Stomach smooth muscle (tissue), 2 donors: ENCODE data around the gene ZNF777.
A peak's percentile ranks its signal among the peaks of the same experiment; 100 is the strongest.
"Not testable (repeated sequence)": the region's sequence is repeated elsewhere in the genome, so short reads cannot be mapped to it uniquely, and the experiment has no call there.

Experiments used
- H3K27ac ChIP-seq: one replicate; pipeline ENCODE4 v1.7.0; 2013; ENCODE audit warnings: mild to moderate bottlenecking, low read length, inconsistent platforms
- H3K27me3 ChIP-seq, 2 donors: one replicate each; pipeline ENCODE4 v1.7.0; 2013; ENCODE audit warnings: low read length in 2 of 2; ENCODE audit not compliant: insufficient read depth in 2 of 2, control insufficient read depth in 1 of 2
- H3K36me3 ChIP-seq, 2 donors: one replicate each; pipeline ENCODE4 v1.7.0; 2013; ENCODE audit warnings: low read length in 2 of 2; ENCODE audit not compliant: control insufficient read depth in 2 of 2, insufficient read depth in 2 of 2
- H3K4me1 ChIP-seq: one replicate; pipeline ENCODE4 v1.7.0; 2013; ENCODE audit warnings: low read length; ENCODE audit not compliant: control insufficient read depth, insufficient read depth
- H3K4me3 ChIP-seq, 2 donors: one replicate each; pipeline ENCODE4 v1.7.0; 2013; ENCODE audit warnings: low read length in 2 of 2
- H3K9ac ChIP-seq, 2 donors: one replicate each; pipeline ENCODE4 v1.7.0; 2013; ENCODE audit warnings: low read length in 2 of 2, mild to moderate bottlenecking in 1 of 2
- H3K9me3 ChIP-seq, 2 donors: one replicate each; pipeline ENCODE4 v1.7.0; 2013; ENCODE audit warnings: low read length in 2 of 2; ENCODE audit not compliant: control insufficient read depth in 2 of 2
- donor health status: healthy.
- donor health status: Pancreatic carcinoma.

Gene ZNF777

GRCh38 chr7:149495785-149496641 is 35.2 kb upstream of the ZNF777 start:
- Histone ChIP-seq H3K27me3 (peaks cover 0 to 2% of the 10 kb centered on the region in 2 donors), H3K4me1 (peaks cover 21% of the 10 kb centered on the region), H3K36me3 (peaks cover 26 to 27% of the 10 kb centered on the region in 2 donors), H3K27ac (peak overlapping the region; percentile 76), H3K4me3 (peak overlapping the region; percentile 76 to 80), H3K9me3 (no peaks in the 10 kb centered on the region), H3K9ac (peak overlapping the region; percentile 2 to 66)

DNA sequence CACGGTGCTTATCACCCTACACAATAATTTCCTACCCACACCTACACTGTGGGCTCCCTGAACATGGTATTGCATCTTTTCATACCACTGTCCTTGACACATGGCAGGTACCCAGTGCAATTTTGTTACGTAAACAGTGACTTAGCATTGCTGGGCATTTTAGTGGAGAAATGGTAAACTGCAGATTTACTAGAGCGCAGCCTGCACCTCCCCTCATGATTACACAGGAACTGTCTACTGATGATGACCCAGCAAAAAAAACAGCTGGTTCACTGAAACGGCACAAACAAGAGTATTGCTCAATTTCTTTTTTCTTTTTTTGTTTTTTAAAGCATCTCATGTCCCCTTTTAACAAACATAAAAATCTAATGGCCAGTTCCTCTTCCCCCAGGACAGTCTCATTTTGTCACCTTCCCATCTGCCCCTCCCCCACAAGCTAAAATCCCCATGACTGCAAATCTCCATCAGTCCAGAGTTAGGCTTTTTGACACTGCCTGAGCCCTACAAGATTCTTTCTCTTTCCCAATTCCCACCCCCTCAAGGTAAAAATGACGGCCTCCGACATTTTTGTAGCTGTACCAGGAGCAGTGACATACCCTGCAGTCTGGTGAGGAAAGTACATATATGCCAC is 34.0 kb upstream of the ZNF777 start:
- Histone ChIP-seq H3K9me3 (no peaks in the 10 kb centered on the region), H3K27ac (no peak overlapping the region), H3K9ac (peak overlapping the region in 1 of 2 donors; percentile 47), H3K36me3 (peaks cover 32 to 38% of the 10 kb centered on the region in 2 donors), H3K27me3 (no peaks in the 10 kb centered on the region), H3K4me1 (peaks cover 21% of the 10 kb centered on the region), H3K4me3 (no peak overlapping the region)

DNA sequence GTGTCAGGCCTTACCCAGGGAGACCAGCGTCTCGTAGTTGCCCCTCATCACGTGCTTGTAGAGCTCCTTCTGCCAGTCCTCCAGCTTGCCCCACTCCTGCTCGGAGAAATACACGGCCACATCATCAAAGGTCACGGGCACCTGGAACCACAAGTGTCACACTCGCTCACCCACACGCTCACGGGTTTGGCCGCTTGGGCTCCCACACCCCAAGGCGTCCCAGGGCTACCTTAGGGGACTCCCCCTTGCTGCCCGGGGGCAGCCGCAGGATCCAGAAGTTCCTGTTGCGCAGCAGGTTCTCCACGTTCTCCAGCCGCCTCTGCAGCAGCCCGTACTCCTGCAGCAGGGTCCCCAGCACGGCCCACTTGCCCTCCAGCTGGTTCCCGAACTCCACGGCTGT is 33.1 kb upstream of the ZNF777 start:
- Histone ChIP-seq H3K36me3 (peaks cover 32 to 40% of the 10 kb centered on the region in 2 donors), H3K4me1 (peaks cover 21% of the 10 kb centered on the region)
- H3K9me3 ChIP-seq, H3K27ac ChIP-seq, H3K9ac ChIP-seq, H3K27me3 ChIP-seq, H3K4me3 ChIP-seq: not testable (repeated sequence)

GRCh38 chr7:149493366-149493765 is 32.5 kb upstream of the ZNF777 start:
- H3K9me3 ChIP-seq, result no peaks in the 10 kb centered on the region
- H3K36me3 ChIP-seq, result peaks cover 36 to 43% of the 10 kb centered on the region in 2 donors
- H3K4me3 ChIP-seq, result no peak overlapping the region
- peaks cover 21% of the 10 kb centered on the region for H3K4me1 ChIP-seq
- H3K27ac ChIP-seq, result no peak overlapping the region
- H3K27me3 ChIP-seq, result no peaks in the 10 kb centered on the region
- H3K9ac ChIP-seq, result no peak overlapping the region

DNA sequence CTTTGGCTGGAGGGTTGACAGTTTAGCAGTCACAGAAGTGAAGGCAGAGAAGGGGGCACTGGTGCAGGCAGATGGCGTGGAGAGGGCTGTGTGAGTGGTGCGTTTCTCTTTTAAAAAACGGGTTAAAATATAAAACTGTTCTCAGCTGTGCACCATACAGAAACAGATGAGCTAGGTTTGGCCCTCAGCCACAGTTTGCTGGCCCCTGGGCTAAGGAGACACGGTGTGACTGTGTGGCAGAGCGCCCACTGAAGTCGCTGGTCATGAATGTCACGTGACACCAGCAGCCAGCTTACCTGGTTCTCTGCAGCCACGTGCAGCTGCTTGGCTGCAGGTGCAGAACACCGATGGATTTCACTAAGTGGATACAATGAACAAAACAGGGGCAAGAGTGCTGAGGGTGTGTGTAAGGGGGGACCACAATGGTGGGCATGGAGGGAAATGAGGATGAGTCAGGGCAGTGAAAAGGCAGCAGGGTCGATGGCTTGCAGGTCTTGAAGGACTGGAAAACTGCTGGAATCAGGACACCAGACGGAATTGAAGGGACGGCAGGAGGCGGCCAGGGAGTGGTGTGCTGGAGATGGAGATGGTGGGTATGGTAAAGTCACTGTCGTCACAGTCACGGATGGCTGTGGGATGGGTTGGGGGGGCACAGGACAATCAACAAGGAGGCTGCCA is 29.4 kb upstream of the ZNF777 start:
- no peak overlapping the region for H3K27ac ChIP-seq
- H3K9ac ChIP-seq, result no peak overlapping the region
- H3K27me3 ChIP-seq, result no peaks in the 10 kb centered on the region
- peaks cover 51 to 58% of the 10 kb centered on the region in 2 donors for H3K36me3 ChIP-seq
- H3K4me3 ChIP-seq, result no peak overlapping the region
- no peaks in the 10 kb centered on the region for H3K9me3 ChIP-seq
- peaks cover 2% of the 10 kb centered on the region for H3K4me1 ChIP-seq

GRCh38 chr7:149489391-149490024 is 28.6 kb upstream of the ZNF777 start:
- Histone ChIP-seq H3K4me1 (no peaks in the 10 kb centered on the region), H3K4me3 (no peak overlapping the region), H3K9ac (no peak overlapping the region), H3K27ac (no peak overlapping the region), H3K36me3 (peaks cover 55 to 58% of the 10 kb centered on the region in 2 donors), H3K27me3 (no peaks in the 10 kb centered on the region), H3K9me3 (no peaks in the 10 kb centered on the region)

GRCh38 chr7:149479568-149479967 is 18.7 kb upstream of the ZNF777 start:
- peaks cover 0 to 4% of the 10 kb centered on the region in 2 donors for H3K9me3 ChIP-seq
- H3K4me3 ChIP-seq, result no peak overlapping the region
- H3K9ac ChIP-seq, result no peak overlapping the region
- no peaks in the 10 kb centered on the region for H3K4me1 ChIP-seq
- H3K36me3 ChIP-seq, result peaks cover 19 to 23% of the 10 kb centered on the region in 2 donors
- H3K27ac ChIP-seq, result no peak overlapping the region
- H3K27me3 ChIP-seq, result no peaks in the 10 kb centered on the region

GRCh38 chr7:149478754-149479153 is 17.9 kb upstream of the ZNF777 start:
- H3K9me3 ChIP-seq, result peaks cover 0 to 4% of the 10 kb centered on the region in 2 donors
- no peak overlapping the region for H3K9ac ChIP-seq
- H3K27me3 ChIP-seq, result no peaks in the 10 kb centered on the region
- no peak overlapping the region for H3K27ac ChIP-seq
- peaks cover 19 to 25% of the 10 kb centered on the region in 2 donors for H3K36me3 ChIP-seq
- no peaks in the 10 kb centered on the region for H3K4me1 ChIP-seq
- no peak overlapping the region for H3K4me3 ChIP-seq

DNA sequence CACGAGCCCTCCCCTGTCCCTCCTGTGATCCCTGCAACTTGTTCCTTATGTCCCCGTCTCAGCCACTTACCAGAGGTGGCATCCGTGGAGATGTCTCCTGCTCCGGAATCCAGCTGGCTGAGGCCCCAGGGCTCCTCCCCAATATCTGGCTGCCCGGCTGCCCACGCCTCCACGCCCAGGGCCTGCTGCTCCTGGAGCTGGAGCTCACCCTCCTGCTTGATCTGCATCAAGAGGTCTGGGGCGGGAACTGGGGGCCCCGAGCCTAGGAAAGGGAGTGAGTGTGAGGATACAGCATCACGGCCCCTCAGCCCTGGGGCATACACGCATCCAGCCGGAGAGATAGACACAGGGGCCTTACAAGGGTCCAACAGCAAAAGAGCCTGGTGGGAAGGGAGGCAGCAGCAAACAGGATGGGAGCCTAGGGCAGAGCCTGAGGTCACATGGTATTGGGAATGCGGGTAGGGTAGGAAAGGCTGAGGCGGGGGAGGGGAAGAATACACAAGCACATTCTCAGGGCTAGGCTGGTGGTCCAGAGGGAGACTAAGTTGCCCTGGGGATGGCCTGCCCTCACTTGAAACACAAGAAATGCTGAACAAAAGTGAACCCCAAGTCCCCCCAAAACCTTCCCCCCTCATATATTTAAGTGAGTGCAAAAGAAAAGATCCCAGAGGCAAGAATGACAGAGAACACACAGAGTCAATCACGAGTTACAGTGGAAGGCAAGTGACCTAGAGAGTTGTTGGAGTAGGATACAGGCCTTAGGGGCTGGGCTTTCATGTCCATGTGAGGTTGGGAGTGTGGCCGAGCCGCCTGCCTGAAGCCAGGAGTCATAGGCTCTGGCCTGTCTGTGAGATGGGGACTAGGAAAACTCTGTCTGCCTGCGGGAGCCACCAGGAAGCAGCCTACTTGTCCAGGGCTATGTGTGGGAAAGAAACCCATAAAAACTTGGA is 16.9 kb upstream of the ZNF777 start:
- Histone ChIP-seq H3K4me3 (no peak overlapping the region), H3K27me3 (no peaks in the 10 kb centered on the region), H3K27ac (no peak overlapping the region), H3K9me3 (peaks cover 0 to 4% of the 10 kb centered on the region in 2 donors), H3K36me3 (peaks cover 23 to 35% of the 10 kb centered on the region in 2 donors), H3K9ac (no peak overlapping the region), H3K4me1 (no peaks in the 10 kb centered on the region)
